Measurements from ENCODE around the gene ZDHHC12. TPM values are rescaled to one million over a fixed set of nuclear protein-coding genes. Genes with fewer than 3 reads are reported as not detected.

ZDHHC12 gene
- polyA plus RNA-seq, 3 donors = 50.0 to 72.7 (median 68.4) TPM

- Histone ChIP-seq H3K36me3 (replicated peaks in 1 of 2; ENCODE audit: control insufficient read depth in 1 of 2, insufficient read depth in 2 of 2, low read length in 2 of 2) (peaks cover under 1 to 4% of the 10 kb centered on the region in 2 donors), H3K27me3 (ENCODE audit: control insufficient read depth in 2 of 2, insufficient read depth in 2 of 2, low read length in 2 of 2) (no peaks in the 10 kb centered on the region), H2AFZ (ENCODE audit: insufficient read depth, low read depth, low read length, poor library complexity, severe bottlenecking) (no peak overlapping the region), H3K4me3 (replicated peaks in 1 of 3; ENCODE audit: low read depth in 2 of 3, low read length in 3 of 3) (no peak overlapping the region), H3K9me3 (replicated peaks in 1 of 2; ENCODE audit: control insufficient read depth in 1 of 2, insufficient read depth in 1 of 2, low read length in 2 of 2) (no peaks in the 10 kb centered on the region), H3K9ac (ENCODE audit: insufficient read depth, low read length, poor library complexity, severe bottlenecking) (no peak overlapping the region), H3K79me2 (ENCODE audit: insufficient read depth, low read length) (no peaks in the 10 kb centered on the region), H4K20me1 (ENCODE audit: insufficient read depth, low read length) (peaks cover 9% of the 10 kb centered on the region), H3K27ac (ENCODE audit: low read depth in 1 of 2, low read length in 2 of 2) (no peak overlapping the region), H3K4me1 (ENCODE audit: control insufficient read depth in 1 of 2, insufficient read depth in 2 of 2, low read length in 2 of 2) (no peaks in the 10 kb centered on the region), H3K4me2 (replicated peaks; ENCODE audit: extremely low read depth, low read length, poor library complexity, severe bottlenecking) (no peak overlapping the region)
- peaks cover 0 to 2% (median 0%) of the 10 kb centered on the region in 3 donors for H3K27me3 Mint-ChIP-seq (ENCODE audit: low read depth in 3 of 3)
- WGBS (ENCODE audit: insufficient coverage) = 71% methylated on average over 9 of the region's 9 CpGs
- intact Hi-C loops (cut with micrococcal nuclease) = no loop called here
- TF ChIP-seq CTCF (IDR thresholded peaks at IDR 0.05) = no peak
- H3K4me3 Mint-ChIP-seq = no peak overlapping the region
- no peaks in the 10 kb centered on the region for H3K4me1 Mint-ChIP-seq
- no peak for DNase-seq
- H3K27ac Mint-ChIP-seq = peak overlapping the region in 4 of 7 donors; percentile 10 to 79 (median 46)
- peaks cover 4 to 15% of the 10 kb centered on the region in 2 donors for H3K36me3 Mint-ChIP-seq
- no peaks in the 10 kb centered on the region for H3K9me3 Mint-ChIP-seq
Observed at GRCh38 chr9:128762671-128763449, 38.9 kb upstream of the ZDHHC12 start.

- Mint-ChIP-seq H3K4me1 (peaks cover 5% of the 10 kb centered on the region), H3K9me3 (no peaks in the 10 kb centered on the region), H3K4me3 (no peak overlapping the region), H3K27ac (peak overlapping the region in 3 of 7 donors; percentile 19 to 56 (median 51)), H3K36me3 (peaks cover 12 to 26% of the 10 kb centered on the region in 2 donors), H3K27me3 (ENCODE audit: low read depth in 3 of 3) (peaks cover 0 to 2% (median 0%) of the 10 kb centered on the region in 3 donors)
- no peaks in the 10 kb centered on the region for H3K4me1 ChIP-seq (ENCODE audit: control insufficient read depth in 1 of 2, insufficient read depth in 2 of 2, low read length in 2 of 2)
- DNase-seq = no peak
- H2AFZ ChIP-seq (ENCODE audit: insufficient read depth, low read depth, low read length, poor library complexity, severe bottlenecking) = no peak overlapping the region
- no peak for TF ChIP-seq CTCF (IDR thresholded peaks at IDR 0.05)
- H3K9me3 ChIP-seq (replicated peaks in 1 of 2; ENCODE audit: control insufficient read depth in 1 of 2, insufficient read depth in 1 of 2, low read length in 2 of 2) = no peaks in the 10 kb centered on the region
- H3K4me3 ChIP-seq (replicated peaks in 1 of 3; ENCODE audit: low read depth in 2 of 3, low read length in 3 of 3) = no peak overlapping the region
- H3K36me3 ChIP-seq (replicated peaks in 1 of 2; ENCODE audit: control insufficient read depth in 1 of 2, insufficient read depth in 2 of 2, low read length in 2 of 2) = peaks cover 18 to 31% of the 10 kb centered on the region in 2 donors
- no peaks in the 10 kb centered on the region for H3K27me3 ChIP-seq (ENCODE audit: control insufficient read depth in 2 of 2, insufficient read depth in 2 of 2, low read length in 2 of 2)
- no peak overlapping the region for H3K9ac ChIP-seq (ENCODE audit: insufficient read depth, low read length, poor library complexity, severe bottlenecking)
- no peaks in the 10 kb centered on the region for H3K79me2 ChIP-seq (ENCODE audit: insufficient read depth, low read length)
- no peak overlapping the region for H3K27ac ChIP-seq (ENCODE audit: low read depth in 1 of 2, low read length in 2 of 2)
- intact Hi-C loops (cut with micrococcal nuclease) = no loop called here
- H4K20me1 ChIP-seq (ENCODE audit: insufficient read depth, low read length) = peaks cover 9% of the 10 kb centered on the region
- WGBS (ENCODE audit: insufficient coverage) = 96% methylated on average over 3 of the region's 6 CpGs
- no peak overlapping the region for H3K4me2 ChIP-seq (replicated peaks; ENCODE audit: extremely low read depth, low read length, poor library complexity, severe bottlenecking)
Observed at GRCh38 chr9:128757602-128758001, 33.7 kb upstream of the ZDHHC12 start.
